Upper lobe of left lung (tissue), 4 donors: ENCODE results near the gene WDR47.

Experiments used
- CTCF ChIP-seq, 6 experiments: fragments of 450-650 bp in 4 of 6; fragments of 200-600 bp in 2 of 6; sonication (generic) in 2 of 6; IDR thresholded peaks; one replicate each; pipeline ENCODE4 v1.5.1; 2016 to 2019; ENCODE audit warnings: antibody characterized with exemption in 6 of 6
- POLR2A ChIP-seq, 4 donors: fragments of 450-650 bp; IDR thresholded peaks; one replicate each; pipeline ENCODE4 v1.5.1; 2016 to 2017; ENCODE audit warnings: antibody characterized with exemption in 4 of 4, mild to moderate bottlenecking in 2 of 4
- POLR2AphosphoS5 ChIP-seq, 2 donors: sonication (generic); formaldehyde crosslinking; IDR thresholded peaks; one replicate each; pipeline ENCODE4 v1.5.1; 2017; ENCODE audit warnings: antibody characterized with exemption in 2 of 2

GRCh38 chr1:109056064-109056463 lies 14.2 kb upstream of the WDR47 start:
- TF ChIP-seq CTCF (IDR thresholded peaks at IDR 0.05) = no peak
- no peak for TF ChIP-seq POLR2AphosphoS5 (IDR thresholded peaks at IDR 0.05)
- TF ChIP-seq POLR2A (IDR thresholded peaks at IDR 0.05) = no peak
